HG03378 (cell line): ENCODE measurements around the gene KCNQ1.

Experiments
- ATAC-seq: cut with Tn5 transposase; IDR thresholded peaks from one replicate; pipeline ENCODE4 v1.9.1; 2021; ENCODE audit warnings: mild to moderate bottlenecking, moderate library complexity; ENCODE audit not compliant: unreplicated experiment

The KCNQ1 gene

DNA sequence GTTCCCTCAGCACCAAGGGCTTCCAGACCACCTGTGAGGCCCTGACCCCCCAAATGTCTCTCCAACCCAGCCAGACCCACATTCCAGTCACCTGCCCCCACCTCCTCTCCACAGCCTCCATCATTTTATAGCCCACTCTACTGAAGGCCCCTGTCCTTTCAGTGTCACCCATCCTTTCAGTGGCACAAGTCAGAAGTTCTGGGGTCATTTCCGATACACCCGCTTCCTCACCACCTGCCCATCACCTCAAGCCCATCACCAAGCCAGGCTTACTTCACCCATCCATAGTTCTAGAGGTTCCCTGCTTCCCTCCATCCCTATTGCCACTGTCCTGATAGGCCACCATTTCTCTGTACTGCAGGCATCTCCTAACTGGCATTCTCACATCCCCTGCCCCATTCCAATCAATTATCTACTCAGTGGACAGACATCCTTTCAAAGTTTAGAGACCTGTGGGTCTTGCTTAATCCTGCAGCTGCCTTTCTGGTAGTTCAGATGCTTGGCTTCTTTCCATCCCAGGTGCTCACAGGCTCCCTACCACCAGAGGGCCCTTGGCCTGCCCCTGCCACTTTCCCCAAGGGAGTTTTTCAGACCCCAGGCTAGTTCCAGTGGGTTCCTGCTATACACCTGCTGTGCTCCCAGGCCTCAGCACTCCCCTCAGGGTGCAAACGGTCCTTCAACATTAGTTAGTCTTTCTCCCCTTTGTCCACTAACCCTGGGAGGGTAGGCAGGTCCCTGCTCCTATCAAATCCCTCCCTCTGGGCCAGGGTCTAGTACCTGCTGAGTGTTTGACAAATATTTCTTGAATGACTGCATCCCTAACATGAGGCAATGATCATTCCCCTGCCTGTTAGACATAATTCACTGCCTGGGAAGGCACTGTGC is 247.4 kb downstream of the KCNQ1 start:
- no peak for ATAC-seq

- ATAC-seq = no peak
Measured at GRCh38 chr11:2693271-2694261, 248.8 kb downstream of the KCNQ1 start.

DNA sequence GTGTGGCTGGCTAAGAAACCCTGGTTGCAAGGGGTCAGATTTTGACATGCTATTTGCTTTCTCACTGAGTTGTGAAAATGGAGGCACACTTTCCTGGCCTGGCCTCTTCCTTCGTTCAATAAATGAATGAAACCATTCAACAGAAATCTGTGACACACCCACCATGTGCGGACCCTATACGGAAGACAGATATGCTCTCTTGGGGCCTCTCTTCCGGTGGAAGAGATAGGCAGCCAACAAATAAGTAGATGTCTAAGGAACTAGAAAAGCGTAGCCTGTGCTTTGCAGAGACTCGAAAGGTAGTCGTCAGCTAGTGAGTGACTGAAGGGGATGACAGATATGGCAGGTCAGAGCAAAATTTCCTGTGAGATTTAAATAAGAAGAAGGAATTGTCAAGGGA is 249.7 kb downstream of the KCNQ1 start:
- ATAC-seq = no peak

DNA sequence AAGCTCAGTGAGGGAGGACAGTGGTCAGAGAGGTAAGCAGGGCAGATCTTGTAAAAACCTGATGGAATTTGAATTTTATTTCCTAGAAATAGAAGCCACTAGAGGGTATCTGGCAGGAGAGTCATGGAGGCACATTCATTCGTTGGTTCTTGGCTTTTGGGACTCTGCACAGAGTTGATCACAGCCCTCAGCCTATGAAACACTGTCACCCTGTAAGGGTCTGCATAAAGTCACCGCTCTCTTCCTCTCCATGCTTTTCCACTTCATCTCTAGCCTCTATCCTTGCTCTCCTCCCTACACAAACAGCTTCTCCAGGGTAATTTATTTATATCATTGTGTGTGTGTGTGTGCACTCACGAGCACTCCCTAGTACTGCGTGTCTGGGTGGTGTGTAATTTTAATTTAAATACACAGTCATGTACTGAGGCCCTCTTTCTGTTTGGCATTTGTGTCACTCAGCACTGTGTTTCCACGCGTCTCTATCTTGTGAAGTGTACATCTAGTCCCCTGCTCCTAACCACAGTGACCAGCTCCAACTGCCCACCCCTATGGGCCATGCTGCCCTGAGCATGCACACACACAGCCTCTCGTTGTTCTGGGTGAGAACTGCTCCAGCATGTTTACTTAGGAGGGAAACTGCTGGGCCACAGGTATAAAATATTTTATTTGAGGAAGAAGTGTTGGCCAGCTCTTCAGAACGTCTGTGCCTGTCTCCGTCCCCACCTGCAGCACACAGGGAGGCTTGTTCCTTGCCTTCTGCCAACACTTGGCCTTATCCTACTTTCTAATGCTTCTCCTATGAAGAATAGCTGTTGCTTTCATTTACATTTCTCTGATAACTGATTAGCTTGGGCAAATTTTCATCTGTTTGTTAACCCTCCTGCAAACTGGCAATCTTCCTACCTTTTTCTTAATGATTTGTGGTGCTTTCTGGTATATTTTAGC is 250.5 kb downstream of the KCNQ1 start:
- ATAC-seq = no peak

DNA sequence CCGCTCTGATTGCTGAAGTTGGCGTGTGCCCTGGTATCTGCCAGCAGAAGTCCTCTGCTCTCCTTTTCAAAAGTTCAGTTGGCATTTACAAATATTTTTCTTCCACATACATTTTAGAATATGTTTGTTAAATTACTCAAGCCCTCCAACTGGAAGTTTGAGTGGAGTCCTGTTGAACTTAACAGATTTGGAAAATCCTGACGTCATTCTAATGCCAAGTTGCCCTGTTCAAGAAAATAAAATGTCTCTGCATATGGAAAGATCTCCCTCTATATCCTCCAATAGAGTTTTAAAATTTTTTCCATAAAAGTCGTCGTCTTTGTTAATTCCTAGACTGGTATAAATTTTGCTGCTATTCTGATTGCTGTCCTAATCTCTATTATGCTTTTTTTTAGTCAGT is 251.6 kb downstream of the KCNQ1 start:
- ATAC-seq = no peak

DNA sequence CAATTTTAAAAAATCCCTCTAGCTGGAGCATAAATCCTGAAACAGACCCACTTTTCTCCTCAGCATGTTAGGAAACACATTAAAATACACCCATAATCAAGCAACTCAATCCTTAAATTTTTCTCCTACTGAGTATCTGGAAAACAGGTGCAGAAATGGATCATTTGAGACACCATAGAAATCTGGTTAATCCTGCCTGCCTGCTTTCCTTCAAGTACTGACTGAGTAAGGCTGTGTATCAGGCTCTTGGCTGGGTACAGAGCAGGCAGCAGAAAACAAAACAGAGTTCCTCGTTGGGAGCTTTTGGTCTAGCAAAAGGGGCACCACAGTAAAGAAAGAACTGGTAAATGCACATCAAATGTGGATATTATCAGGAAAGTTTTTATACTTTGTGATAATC is 253.1 kb downstream of the KCNQ1 start:
- ATAC-seq = no peak

GRCh38 chr11:2698386-2699184 is 253.8 kb downstream of the KCNQ1 start:
- no peak for ATAC-seq

- no peak for ATAC-seq
Measured at GRCh38 chr11:2699185-2699530, 254.3 kb downstream of the KCNQ1 start.

DNA sequence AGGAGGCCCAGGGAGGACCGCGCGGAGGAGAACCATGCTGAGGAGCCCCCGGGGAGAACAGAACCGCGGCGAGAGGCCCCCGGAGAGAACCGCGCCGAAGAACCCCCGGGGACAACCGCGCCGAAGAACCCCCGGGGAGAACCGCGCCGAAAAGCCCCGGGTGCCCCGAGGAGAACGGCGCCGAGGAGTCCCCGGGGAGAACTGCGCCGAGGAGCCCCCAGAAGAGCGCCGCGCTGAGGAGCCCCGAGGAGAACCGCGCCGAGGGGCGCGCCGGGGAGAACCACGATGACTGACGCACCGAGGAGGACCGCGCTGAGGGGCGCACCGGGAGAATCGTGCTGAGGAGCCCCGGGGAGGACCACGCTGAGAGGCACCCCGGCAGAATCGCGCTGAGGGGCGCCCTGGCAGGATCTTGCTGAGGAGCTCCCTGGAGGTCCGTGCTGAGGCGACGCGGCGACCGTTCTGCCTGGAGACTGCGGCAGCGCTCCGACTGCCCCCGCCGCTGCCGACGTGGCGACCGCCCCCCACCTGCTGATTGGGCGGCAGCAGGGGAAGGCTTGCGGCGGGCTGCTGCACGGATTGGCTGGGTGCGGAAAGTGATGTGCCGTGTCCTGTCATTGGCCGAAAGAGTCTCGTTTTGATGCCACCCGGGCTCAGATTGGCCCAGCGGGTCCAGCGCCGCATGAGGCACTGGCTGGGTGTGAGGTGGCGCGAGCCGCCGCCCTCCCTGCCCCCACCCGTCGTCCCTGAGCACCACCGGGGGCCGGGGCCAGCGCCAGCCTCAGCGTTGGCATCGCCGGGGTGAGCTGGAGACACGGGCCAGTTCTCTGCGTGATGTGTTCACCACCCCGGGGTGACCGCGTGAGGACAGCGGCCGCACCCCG is 255.0 kb downstream of the KCNQ1 start, which contains the start of gene KCNQ1OT1:
TSS of gene KCNQ1OT1 (minus strand) at position 464 of the 884 bp plus-strand sequence.
- peak; percentile 90 for ATAC-seq

DNA sequence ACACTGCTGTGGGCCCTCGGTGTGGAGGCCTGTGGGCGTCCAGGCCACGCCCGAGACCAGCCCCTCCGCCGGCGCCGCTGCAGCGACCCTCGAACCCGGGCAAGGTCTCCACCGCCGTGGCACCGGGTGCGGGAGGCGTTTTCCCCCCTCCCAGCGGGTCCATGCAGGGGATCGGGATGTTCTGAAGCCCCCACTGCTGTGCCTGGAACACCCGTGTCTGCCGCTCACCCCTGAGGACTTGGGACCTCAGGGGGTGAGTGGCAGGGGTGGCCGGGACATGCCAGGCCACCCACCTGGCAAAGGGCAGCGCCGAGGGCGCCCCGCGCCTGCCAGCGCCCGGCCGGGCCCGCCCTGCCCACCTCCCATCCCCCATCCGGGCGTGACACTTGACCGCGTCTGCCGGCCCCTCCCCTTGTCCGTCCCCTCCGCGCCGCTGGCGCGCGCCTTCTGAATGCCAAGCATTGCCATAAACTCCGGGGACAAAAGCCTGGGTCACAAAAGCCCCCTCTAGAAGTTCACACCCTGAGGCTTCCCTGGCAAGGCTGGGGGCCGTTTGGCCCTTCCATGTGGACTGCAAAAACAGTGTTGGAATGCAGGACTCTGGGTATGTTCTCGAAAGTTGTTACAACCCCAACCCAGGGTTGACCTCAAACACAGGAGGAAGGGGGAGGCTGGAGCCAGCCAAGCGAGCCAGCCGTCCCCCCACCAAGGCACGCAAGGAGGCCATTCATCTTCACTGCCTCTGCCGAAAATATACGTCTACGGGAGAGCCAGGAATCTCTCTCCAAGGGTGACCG is 255.8 kb downstream of the KCNQ1 start:
- ATAC-seq = peak; percentile 9

DNA sequence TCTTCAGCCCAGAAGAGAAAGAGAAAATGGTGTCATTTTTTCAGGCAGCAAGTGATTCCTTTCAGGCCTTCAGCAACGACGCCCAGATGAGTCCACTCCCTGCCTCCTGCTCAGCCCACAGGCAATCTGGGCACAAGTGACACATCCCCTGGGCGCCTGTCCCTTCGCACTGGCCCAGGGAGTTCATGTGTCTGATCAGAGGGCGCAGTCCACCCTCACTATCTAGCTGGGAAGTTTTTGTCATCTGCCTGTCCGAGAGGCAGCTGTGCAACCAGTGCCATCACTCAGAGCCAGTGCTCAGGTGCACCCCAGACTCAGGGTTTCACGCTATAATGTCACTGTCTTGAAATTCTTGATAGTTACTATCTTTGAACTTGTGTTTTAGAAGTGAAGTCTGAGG is 256.4 kb downstream of the KCNQ1 start:
- no peak for ATAC-seq

- ATAC-seq = no peak
Measured at GRCh38 chr11:2701898-2702434, 257.2 kb downstream of the KCNQ1 start.

DNA sequence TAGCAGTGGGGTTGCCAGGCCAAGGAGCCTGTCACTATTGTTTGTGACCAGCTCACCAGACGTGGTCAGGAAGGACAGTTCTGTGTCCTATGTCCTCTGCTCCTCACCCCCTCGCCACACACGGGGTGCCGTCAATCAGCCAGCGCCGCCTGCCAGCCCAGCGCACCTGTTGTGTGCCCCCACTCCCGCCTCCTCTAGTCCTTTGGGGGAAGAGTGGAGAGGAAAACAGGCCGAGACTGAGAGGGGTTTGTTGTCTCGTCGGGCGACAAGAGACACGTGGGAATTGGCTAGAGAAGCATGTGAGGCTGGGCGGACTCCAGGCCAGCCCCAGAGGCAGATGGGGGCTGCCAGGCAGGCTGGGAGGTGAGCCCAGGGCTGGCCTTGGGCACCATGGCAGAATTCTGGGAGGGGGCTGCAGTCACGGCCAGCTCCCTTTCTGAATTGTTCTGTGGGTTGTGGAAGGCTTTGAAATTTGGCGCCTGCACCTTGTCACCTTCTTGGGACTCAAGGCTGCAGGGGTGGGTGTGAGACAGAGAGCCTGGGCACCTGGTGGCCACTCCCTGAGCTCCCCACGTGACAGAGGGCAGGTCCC is 258.1 kb downstream of the KCNQ1 start:
- ATAC-seq = no peak

DNA sequence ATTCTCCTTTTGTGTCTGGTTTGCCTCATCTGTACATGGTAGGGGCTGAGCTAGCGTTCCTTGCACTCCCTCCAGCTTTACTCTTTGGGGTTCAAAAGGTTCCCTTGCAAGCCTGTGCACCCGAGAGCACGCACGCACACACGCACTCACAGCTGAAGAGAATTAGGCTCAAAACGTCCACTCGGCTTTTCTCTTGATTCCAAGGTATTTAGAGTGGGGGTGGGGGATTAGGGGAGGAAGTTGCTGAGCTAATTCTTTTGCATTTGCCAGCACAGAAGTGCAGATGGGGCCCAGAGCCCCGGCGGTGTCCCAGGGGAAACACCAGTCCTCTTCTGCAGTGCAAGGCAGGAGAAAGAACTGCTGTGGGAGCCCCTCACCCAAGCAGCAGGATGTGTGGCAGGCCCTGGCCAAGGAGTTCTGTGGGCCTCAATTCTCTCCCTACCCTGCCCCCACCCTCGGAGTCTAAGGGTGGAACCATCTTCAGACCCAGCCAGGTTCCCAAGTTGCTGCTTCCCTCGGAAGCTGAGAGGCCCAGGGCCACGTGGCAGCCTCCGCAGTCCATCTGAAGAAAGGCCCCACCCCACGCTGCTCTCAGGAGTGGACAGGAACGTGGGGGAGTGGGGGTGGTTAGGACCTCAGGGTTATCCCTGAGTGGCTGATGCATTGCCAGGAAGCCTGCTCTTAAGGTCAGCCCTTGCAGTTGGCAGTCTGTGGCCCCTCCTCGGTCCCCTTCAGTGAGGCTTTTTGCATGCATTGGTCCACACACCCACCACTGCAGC is 258.7 kb downstream of the KCNQ1 start:
- ATAC-seq = no peak

DNA sequence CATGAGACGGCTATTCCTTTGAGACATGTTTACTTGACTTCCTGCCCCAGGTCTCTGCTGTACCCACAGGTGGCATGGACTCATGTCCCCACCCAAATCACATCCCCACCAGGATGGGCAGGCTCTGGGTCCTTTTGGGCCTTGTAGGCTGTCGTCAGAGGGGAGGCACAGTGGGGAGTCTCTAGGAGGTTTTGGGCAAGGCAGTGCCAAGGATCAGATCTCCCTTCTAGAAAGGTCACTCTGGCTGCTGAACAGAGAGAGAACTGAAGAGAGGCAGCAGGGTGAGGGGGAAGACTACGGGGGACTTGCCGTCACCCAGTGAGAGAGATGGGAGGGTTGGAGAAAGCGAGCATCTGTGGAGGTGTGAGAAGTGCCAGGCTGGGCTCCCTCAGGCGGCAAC is 259.5 kb downstream of the KCNQ1 start:
- ATAC-seq = no peak

GRCh38 chr11:2704896-2705606 is 260.2 kb downstream of the KCNQ1 start:
- ATAC-seq = no peak
